HCT116 (cell line): ENCODE measurements around the gene HTR3E. TPM values are rescaled to one million over a fixed set of nuclear protein-coding genes. Genes with fewer than 3 reads are reported as not detected.

Experiments
- ATAC-seq: fragments of 200-7000 bp; cut with Tn5 transposase; 2 replicates; pipeline ENCODE4 v1.9.1; 2020; ENCODE audit warnings: mild to moderate bottlenecking, moderate library complexity
- BruUV-seq: library from RNA; stranded (reverse); fragments of 400-500 nt; replicated peaks from 2 replicates; lab custom pipeline; 2021; lab: Mats Ljungman, UMichigan
- CTCF ChIA-PET: fragments of 300-600 bp; sonication (Branson Sonifier 250); formaldehyde crosslinking; loops from one replicate; lab custom pipeline; 2021; ENCODE audit warnings: antibody characterized with exemption; lab: Charles Lee
- POLR2A ChIA-PET: fragments of 300-600, 350-600 bp; sonication (Branson Sonifier 250); formaldehyde crosslinking; loops from one replicate; lab custom pipeline; 2021; ENCODE audit warnings: antibody characterized with exemption; lab: Charles Lee
- RAD21 ChIA-PET, 2 experiments: fragments of 300-600 bp; sonication (Branson Sonifier 250); formaldehyde crosslinking; loops; one replicate each; lab custom pipeline; 2023; ENCODE audit warnings: low total read pairs in 2 of 2; ENCODE audit not compliant: uncharacterized antibody in 2 of 2, unreplicated experiment in 2 of 2, low non-redundant PET in 1 of 2; lab: Charles Lee
- DNase-seq: peaks from one replicate; pipeline ENCODE4 v3.0.0-alpha.2; 2010; ENCODE audit warnings: low read depth, low spot score
- H2AFZ ChIP-seq: fragments of 200-600 bp; shearing (Covaris generic), sonication (generic); 2 replicates; pipeline ENCODE4 v1.6.1; 2017; ENCODE audit warnings: low read depth, mixed run types, mixed read lengths, antibody characterized with exemption, low read length; ENCODE audit not compliant: poor library complexity, severe bottlenecking
- H3K27ac ChIP-seq: 2 replicates; pipeline ENCODE4 v1.5.1; 2012; ENCODE audit warnings: low read depth, low read length
- H3K27me3 ChIP-seq: fragments of 200-600 bp; sonication (generic); 2 replicates; pipeline ENCODE4 v1.6.1; 2016; ENCODE audit warnings: mixed run types, low read length, mixed read lengths; ENCODE audit not compliant: insufficient read depth
- H3K36me3 ChIP-seq, 2 experiments: fragments of 200-500 bp in 1 of 2; fragments of 200-600 bp in 1 of 2; sonication (Bioruptor generic) in 1 of 2; sonication (generic) in 1 of 2; 2 replicates each; pipeline versions ENCODE4 v1.5.1 to v1.6.1; 2014 to 2016; ENCODE audit warnings: low read length in 2 of 2, inconsistent platforms in 1 of 2, mixed read lengths in 1 of 2, mixed run types in 1 of 2; ENCODE audit not compliant: insufficient read depth in 2 of 2, control insufficient read depth in 1 of 2
- H3K4me1 ChIP-seq, 2 experiments: fragments of 200-600 bp in 1 of 2; sonication (generic) in 1 of 2; 2 replicates each; pipeline versions ENCODE4 v1.5.1 to v1.6.1; 2012 to 2017; ENCODE audit warnings: low read length in 2 of 2, inconsistent platforms in 1 of 2, mild to moderate bottlenecking in 1 of 2, mixed read lengths in 1 of 2, mixed run types in 1 of 2, moderate library complexity in 1 of 2; ENCODE audit not compliant: insufficient read depth in 2 of 2, control insufficient read depth in 1 of 2
- H3K4me2 ChIP-seq: fragments of 200-600 bp; sonication (generic); 2 replicates; pipeline ENCODE4 v1.6.1; 2017; ENCODE audit warnings: mixed run types, low read length, mixed read lengths
- H3K4me3 ChIP-seq, 2 experiments: fragments of 200-600 bp in 1 of 2; sonication (generic) in 1 of 2; replicated peaks in 1 of 2; 2 replicates each; pipeline ENCODE4 v1.5.1; 2011 to 2016; ENCODE audit warnings: low read length in 2 of 2, control low read depth in 1 of 2, low read depth in 1 of 2, mild to moderate bottlenecking in 1 of 2, mixed read lengths in 1 of 2, mixed run types in 1 of 2
- H3K79me2 ChIP-seq: fragments of 200-600 bp; sonication (generic); 2 replicates; pipeline ENCODE4 v1.6.1; 2017; ENCODE audit warnings: mild to moderate bottlenecking, mixed run types, low read length, moderate library complexity, mixed read lengths; ENCODE audit not compliant: insufficient read depth
- H3K9ac ChIP-seq: fragments of 200-600 bp; sonication (generic); 2 replicates; pipeline ENCODE4 v1.6.1; 2016; ENCODE audit warnings: low read length, mixed read lengths
- H3K9me2 ChIP-seq: fragments of 200-600 bp; sonication (generic), shearing (Covaris generic); 2 replicates; pipeline ENCODE4 v1.6.1; 2017; ENCODE audit warnings: mixed run types, mild to moderate bottlenecking, moderate library complexity; ENCODE audit not compliant: insufficient read depth
- H3K9me3 ChIP-seq, 2 experiments: fragments of 200-500 bp in 1 of 2; fragments of 200-600 bp in 1 of 2; sonication (Bioruptor generic) in 1 of 2; sonication (generic) in 1 of 2; 2 replicates each; pipeline ENCODE4 v1.6.1; 2014 to 2017; ENCODE audit warnings: low read length in 2 of 2, mixed read lengths in 2 of 2, inconsistent platforms in 1 of 2, low read depth in 1 of 2, mild to moderate bottlenecking in 1 of 2, mixed run types in 1 of 2, moderate library complexity in 1 of 2; ENCODE audit not compliant: control insufficient read depth in 1 of 2, insufficient read depth in 1 of 2
- H4K20me1 ChIP-seq: fragments of 200-600 bp; sonication (generic), shearing (Covaris generic); 2 replicates; pipeline ENCODE4 v1.6.1; 2017; ENCODE audit warnings: mixed run types, mild to moderate bottlenecking, moderate library complexity; ENCODE audit not compliant: insufficient read depth
- EGR1 ChIP-seq: IDR thresholded peaks from 2 replicates; pipeline ENCODE4 v1.6.1; 2012; ENCODE audit warnings: low read depth
- EZH2 ChIP-seq: fragments of 200-600 bp; sonication (generic); IDR thresholded peaks from 2 replicates; pipeline ENCODE4 v1.6.1; 2017; ENCODE audit warnings: antibody characterized with exemption, mixed run types
- JUND ChIP-seq: IDR thresholded peaks from 2 replicates; pipeline ENCODE4 v1.6.1; 2012
- POLR2AphosphoS5 ChIP-seq: IDR thresholded peaks from 2 replicates; pipeline ENCODE4 v1.6.1; 2011; ENCODE audit warnings: mild to moderate bottlenecking, low read depth, low read length, moderate library complexity
- TCF7L2 ChIP-seq: IDR thresholded peaks from 2 replicates; pipeline ENCODE4 v1.7.0; 2011; ENCODE audit warnings: borderline replicate concordance, inconsistent platforms; ENCODE audit not compliant: insufficient read depth, insufficient read length; ENCODE audit errors: extremely low read depth
- ZNF274 ChIP-seq: fragments of 200-500 bp; sonication (Bioruptor generic); IDR thresholded peaks from 2 replicates; pipeline ENCODE4 v1.6.1; 2014; ENCODE audit warnings: mild to moderate bottlenecking, low read depth, low read length, inconsistent platforms
- intact Hi-C: fragments of 100-400 bp; cut with micrococcal nuclease; formaldehyde crosslinking; loops from 2 replicates; pipeline ENCODE4 v1.10.0; 2022
- total RNA-seq: library from RNA; stranded (reverse); gene quantifications from one replicate; pipeline ENCODE4 v1.2.1, GENCODE V29; 2021; ENCODE audit not compliant: unreplicated experiment
- TF ChIP-seq, protein P1 (sequence below): IDR thresholded peaks from 2 replicates; pipeline ENCODE4 v1.6.1; 2012
- TF ChIP-seq, protein P2 (sequence below), 3 experiments: fragments of 200-600 bp in 1 of 3; sonication (generic) in 1 of 3; IDR thresholded peaks in 2 of 3; conservative IDR thresholded peaks in 1 of 3; 2 replicates each; pipeline ENCODE4 v1.5.1; 2012 to 2017; ENCODE audit warnings: low read depth in 2 of 3, low read length in 2 of 3, antibody characterized with exemption in 1 of 3, borderline replicate concordance in 1 of 3, control low read depth in 1 of 3, mild to moderate bottlenecking in 1 of 3, mixed read lengths in 1 of 3, mixed run types in 1 of 3, moderate library complexity in 1 of 3; ENCODE audit not compliant: insufficient read depth in 1 of 3
- TF ChIP-seq, protein P3 (sequence below): IDR thresholded peaks from 2 replicates; pipeline ENCODE4 v1.6.1; 2011; ENCODE audit warnings: mild to moderate bottlenecking, low read length, moderate library complexity; ENCODE audit not compliant: insufficient replicate concordance; ENCODE audit errors: extremely low read depth
- TF ChIP-seq, protein P4 (sequence below): IDR thresholded peaks from 2 replicates; pipeline ENCODE4 v1.6.1; 2012

Gene HTR3E
- total RNA-seq, 1 experiment from 2014 or later, result not detected

DNA sequence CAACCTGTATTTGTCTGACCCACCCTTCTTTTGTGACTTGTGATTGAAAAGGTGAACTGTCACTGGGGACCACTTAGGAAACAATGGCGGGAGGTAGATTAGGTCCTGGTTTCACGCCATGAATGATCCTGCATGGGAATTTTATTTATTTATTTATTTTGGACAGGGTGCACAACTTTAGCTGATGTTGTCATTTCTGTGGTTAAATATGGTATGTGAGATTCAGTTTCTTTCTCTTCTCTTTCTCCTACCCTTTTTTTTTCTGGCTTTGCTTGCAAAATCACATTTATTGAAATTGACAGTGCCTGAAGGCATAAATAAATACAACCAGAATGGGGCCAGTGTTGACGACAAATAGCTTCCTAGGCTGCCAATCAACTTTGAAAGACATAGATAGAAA, 18.0 kb upstream of the HTR3E start:
- POLR2A ChIA-PET, result no interaction called here
- no peaks in the 10 kb centered on the region for H3K4me1 ChIP-seq
- TF ChIP-seq EZH2, result no peak
- no peak overlapping the region for H3K27ac ChIP-seq
- no peak overlapping the region for H3K4me2 ChIP-seq
- no peaks in the 10 kb centered on the region for H3K79me2 ChIP-seq
- no peak for ATAC-seq
- no TSS peak for BruUV-seq
- H3K9me2 ChIP-seq, result no peaks in the 10 kb centered on the region
- H4K20me1 ChIP-seq, result no peaks in the 10 kb centered on the region
- CTCF ChIA-PET, result no interaction called here
- no peaks in the 10 kb centered on the region for H3K36me3 ChIP-seq
- no peak for DNase-seq
- H3K4me3 ChIP-seq, result no peak overlapping the region
- RAD21 ChIA-PET, result no interaction called here
- no peaks in the 10 kb centered on the region for H3K9me3 ChIP-seq
- no peak overlapping the region for H2AFZ ChIP-seq
- H3K9ac ChIP-seq, result no peak overlapping the region
- H3K27me3 ChIP-seq, result no peaks in the 10 kb centered on the region
- intact Hi-C loops, result no loop called here

DNA sequence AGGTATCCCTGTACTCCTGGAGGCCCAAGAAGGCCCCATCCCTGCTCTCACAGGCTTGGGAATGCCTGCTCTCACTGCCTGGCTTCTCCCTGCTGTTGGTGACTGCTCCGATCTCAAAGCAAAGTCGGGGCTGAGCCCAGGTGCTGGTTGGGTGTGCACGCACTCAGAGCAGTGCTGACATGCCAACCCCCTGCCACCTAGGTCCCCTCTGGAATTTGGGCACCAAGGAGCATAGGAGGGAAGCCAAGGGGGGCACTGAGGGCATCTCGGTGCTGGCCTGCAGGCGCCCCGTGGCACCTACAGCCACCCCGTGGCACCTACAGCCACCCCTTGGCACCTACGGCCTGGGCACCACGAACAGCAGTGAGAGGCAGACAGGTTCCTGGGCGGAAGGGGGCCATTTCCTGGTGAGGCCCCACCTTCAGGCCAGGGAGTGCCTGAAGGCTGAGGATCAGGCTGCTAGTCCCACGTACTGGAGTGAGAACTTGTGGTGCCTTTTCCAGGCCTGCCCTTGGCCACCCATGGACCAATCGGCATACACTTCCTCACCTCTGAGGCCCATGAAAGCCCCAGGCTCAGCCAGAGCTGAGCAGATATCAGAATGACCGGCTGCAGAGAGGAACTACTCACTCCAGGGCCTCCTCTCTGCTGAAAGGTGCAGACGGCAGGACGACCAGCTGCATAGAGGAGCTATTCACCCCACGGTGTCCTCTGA, 15.6 kb upstream of the HTR3E start:
- Histone ChIP-seq H3K9me3 (no peaks in the 10 kb centered on the region), H3K9me2 (no peaks in the 10 kb centered on the region), H4K20me1 (no peaks in the 10 kb centered on the region), H3K9ac (no peak overlapping the region), H3K4me3 (no peak overlapping the region)
- no TSS peak for BruUV-seq
- ChIA-PET CTCF (no interaction called here), RAD21 (no interaction called here)
- TF ChIP-seq POLR2AphosphoS5, result no peak
- TF ChIP-seq, protein P1, sequence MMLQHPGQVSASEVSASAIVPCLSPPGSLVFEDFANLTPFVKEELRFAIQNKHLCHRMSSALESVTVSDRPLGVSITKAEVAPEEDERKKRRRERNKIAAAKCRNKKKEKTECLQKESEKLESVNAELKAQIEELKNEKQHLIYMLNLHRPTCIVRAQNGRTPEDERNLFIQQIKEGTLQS, result no peak
- TF ChIP-seq EGR1, result no peak
- TF ChIP-seq, protein P2, sequence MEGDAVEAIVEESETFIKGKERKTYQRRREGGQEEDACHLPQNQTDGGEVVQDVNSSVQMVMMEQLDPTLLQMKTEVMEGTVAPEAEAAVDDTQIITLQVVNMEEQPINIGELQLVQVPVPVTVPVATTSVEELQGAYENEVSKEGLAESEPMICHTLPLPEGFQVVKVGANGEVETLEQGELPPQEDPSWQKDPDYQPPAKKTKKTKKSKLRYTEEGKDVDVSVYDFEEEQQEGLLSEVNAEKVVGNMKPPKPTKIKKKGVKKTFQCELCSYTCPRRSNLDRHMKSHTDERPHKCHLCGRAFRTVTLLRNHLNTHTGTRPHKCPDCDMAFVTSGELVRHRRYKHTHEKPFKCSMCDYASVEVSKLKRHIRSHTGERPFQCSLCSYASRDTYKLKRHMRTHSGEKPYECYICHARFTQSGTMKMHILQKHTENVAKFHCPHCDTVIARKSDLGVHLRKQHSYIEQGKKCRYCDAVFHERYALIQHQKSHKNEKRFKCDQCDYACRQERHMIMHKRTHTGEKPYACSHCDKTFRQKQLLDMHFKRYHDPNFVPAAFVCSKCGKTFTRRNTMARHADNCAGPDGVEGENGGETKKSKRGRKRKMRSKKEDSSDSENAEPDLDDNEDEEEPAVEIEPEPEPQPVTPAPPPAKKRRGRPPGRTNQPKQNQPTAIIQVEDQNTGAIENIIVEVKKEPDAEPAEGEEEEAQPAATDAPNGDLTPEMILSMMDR (IDR thresholded peaks at IDR 0.05 in 2 of 3, conservative IDR thresholded peaks at IDR 0.05 in 1 of 3; ENCODE audit: borderline replicate concordance in 1 of 3, insufficient read depth in 1 of 3, low read depth in 2 of 3, low read length in 2 of 3), result no peak
- TF ChIP-seq, protein P3, sequence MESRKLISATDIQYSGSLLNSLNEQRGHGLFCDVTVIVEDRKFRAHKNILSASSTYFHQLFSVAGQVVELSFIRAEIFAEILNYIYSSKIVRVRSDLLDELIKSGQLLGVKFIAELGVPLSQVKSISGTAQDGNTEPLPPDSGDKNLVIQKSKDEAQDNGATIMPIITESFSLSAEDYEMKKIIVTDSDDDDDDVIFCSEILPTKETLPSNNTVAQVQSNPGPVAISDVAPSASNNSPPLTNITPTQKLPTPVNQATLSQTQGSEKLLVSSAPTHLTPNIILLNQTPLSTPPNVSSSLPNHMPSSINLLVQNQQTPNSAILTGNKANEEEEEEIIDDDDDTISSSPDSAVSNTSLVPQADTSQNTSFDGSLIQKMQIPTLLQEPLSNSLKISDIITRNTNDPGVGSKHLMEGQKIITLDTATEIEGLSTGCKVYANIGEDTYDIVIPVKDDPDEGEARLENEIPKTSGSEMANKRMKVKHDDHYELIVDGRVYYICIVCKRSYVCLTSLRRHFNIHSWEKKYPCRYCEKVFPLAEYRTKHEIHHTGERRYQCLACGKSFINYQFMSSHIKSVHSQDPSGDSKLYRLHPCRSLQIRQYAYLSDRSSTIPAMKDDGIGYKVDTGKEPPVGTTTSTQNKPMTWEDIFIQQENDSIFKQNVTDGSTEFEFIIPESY, result no peak
- TF ChIP-seq TCF7L2, result no peak
- no peak for TF ChIP-seq ZNF274
- no peak for TF ChIP-seq JUND
- no peak for TF ChIP-seq EZH2
- TF ChIP-seq, protein P4, sequence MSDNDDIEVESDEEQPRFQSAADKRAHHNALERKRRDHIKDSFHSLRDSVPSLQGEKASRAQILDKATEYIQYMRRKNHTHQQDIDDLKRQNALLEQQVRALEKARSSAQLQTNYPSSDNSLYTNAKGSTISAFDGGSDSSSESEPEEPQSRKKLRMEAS, result no peak
- TF ChIP-seq, all 23 proteins: peak for 0
- POLR2A ChIA-PET, result no interaction called here
- ATAC-seq (no peak), DNase-seq (no peak)
- H3K27me3 ChIP-seq, result no peaks in the 10 kb centered on the region
- no peak overlapping the region for H2AFZ ChIP-seq
- intact Hi-C loops, result no loop called here
- H3K79me2 ChIP-seq, result no peaks in the 10 kb centered on the region
- no peaks in the 10 kb centered on the region for H3K36me3 ChIP-seq
- peaks cover 0 to 5% of the 10 kb centered on the region in 2 experiments; a peak in 1 of 4 replicates for H3K4me1 ChIP-seq
- no peak overlapping the region for H3K4me2 ChIP-seq
- no peak overlapping the region for H3K27ac ChIP-seq
